ENCODE data around the gene KLHDC3.
"Not testable (repeated sequence)": the region's sequence is repeated elsewhere in the genome, so short reads cannot be mapped to it uniquely, and the experiment has no call there.

The KLHDC3 gene

GRCh38 chr6:43032326-43032725 lies 18.3 kb downstream of the KLHDC3 start:
- no peak for DNase-seq

GRCh38 chr6:43033496-43034189 lies 19.6 kb downstream of the KLHDC3 start:
- no peak for DNase-seq

- DNase-seq: no peak
Measured at GRCh38 chr6:43034190-43034525, 20.1 kb downstream of the KLHDC3 start.

- DNase-seq: no peak
Measured at GRCh38 chr6:43035495-43036194, 21.6 kb downstream of the KLHDC3 start.

- no peak for DNase-seq
Measured at GRCh38 chr6:43036712-43037111, 22.7 kb downstream of the KLHDC3 start.

GRCh38 chr6:43037197-43037596 lies 23.1 kb downstream of the KLHDC3 start:
- no peak for DNase-seq

GRCh38 chr6:43037706-43038105 lies 23.7 kb downstream of the KLHDC3 start:
- DNase-seq: no peak

- no peak for DNase-seq
Measured at GRCh38 chr6:43038727-43039126, 24.7 kb downstream of the KLHDC3 start.

- no peak for DNase-seq
Measured at GRCh38 chr6:43040542-43041257, 26.7 kb downstream of the KLHDC3 start.

- DNase-seq: not testable (repeated sequence)
Measured at GRCh38 chr6:43041475-43041874, 27.4 kb downstream of the KLHDC3 start.

GRCh38 chr6:43043310-43043709 lies 29.3 kb downstream of the KLHDC3 start:
- no peak for DNase-seq

GRCh38 chr6:43045371-43045930 lies 31.4 kb downstream of the KLHDC3 start:
- no peak for DNase-seq

- no peak for DNase-seq
Measured at GRCh38 chr6:43047998-43048397, 33.9 kb downstream of the KLHDC3 start.

GRCh38 chr6:43050981-43051380 lies 36.9 kb downstream of the KLHDC3 start:
- DNase-seq: no peak

- no peak for DNase-seq
Measured at GRCh38 chr6:43052225-43052841, 38.3 kb downstream of the KLHDC3 start.

- DNase-seq: no peak
Measured at GRCh38 chr6:43052842-43053544, 38.9 kb downstream of the KLHDC3 start.

GRCh38 chr6:43053545-43054205 lies 39.6 kb downstream of the KLHDC3 start, which contains the start of gene CUL7:
CUL7 (minus strand) TSS chr6:43053851; CDS start chr6:43052788, 1,063 bp downstream.
- peak; percentile 94 for DNase-seq

- no peak for DNase-seq
Measured at GRCh38 chr6:43054206-43054943, 40.3 kb downstream of the KLHDC3 start.

- no peak for DNase-seq
Measured at GRCh38 chr6:43055966-43056365, 41.9 kb downstream of the KLHDC3 start.

GRCh38 chr6:43058531-43058930 lies 44.5 kb downstream of the KLHDC3 start:
- no peak for DNase-seq

Measured in CD4-positive, alpha-beta T cell treated with Interleukin-6 for 4 hours (primary cell).